Measurements from ENCODE around the gene FBH1. TPM values are rescaled to one million over a fixed set of nuclear protein-coding genes. Genes with fewer than 3 reads are reported as not detected.
"Not testable (repeated sequence)": the region's sequence is repeated elsewhere in the genome, so short reads cannot be mapped to it uniquely, and the experiment has no call there.

Gene FBH1
- total RNA-seq, 4 donors from 2014 or later: 62.6 to 96.9 (median 68.2) TPM

DNA sequence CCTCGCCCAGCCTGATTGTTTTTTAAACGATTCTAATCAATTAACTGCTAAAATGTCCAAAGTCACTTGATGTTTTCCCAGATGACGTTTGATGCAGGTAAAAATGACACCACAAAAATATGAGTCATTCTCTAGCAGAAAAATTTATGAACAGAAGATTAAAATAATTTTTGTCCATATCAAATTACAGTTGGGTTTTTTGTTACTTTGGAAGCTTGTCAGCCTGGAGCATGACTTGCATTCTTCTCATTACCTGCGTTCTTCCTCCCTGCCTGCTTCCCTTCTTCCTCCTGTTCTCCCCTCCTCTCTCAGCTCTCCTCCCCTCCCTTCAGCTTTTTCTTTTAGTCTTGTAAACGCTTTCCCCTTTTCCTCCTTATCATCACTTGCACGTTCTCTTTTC lies 68.6 kb downstream of the FBH1 start:
- TF ChIP-seq POLR2A (IDR thresholded peaks at IDR 0.05): no peak
- TF ChIP-seq, protein P1, sequence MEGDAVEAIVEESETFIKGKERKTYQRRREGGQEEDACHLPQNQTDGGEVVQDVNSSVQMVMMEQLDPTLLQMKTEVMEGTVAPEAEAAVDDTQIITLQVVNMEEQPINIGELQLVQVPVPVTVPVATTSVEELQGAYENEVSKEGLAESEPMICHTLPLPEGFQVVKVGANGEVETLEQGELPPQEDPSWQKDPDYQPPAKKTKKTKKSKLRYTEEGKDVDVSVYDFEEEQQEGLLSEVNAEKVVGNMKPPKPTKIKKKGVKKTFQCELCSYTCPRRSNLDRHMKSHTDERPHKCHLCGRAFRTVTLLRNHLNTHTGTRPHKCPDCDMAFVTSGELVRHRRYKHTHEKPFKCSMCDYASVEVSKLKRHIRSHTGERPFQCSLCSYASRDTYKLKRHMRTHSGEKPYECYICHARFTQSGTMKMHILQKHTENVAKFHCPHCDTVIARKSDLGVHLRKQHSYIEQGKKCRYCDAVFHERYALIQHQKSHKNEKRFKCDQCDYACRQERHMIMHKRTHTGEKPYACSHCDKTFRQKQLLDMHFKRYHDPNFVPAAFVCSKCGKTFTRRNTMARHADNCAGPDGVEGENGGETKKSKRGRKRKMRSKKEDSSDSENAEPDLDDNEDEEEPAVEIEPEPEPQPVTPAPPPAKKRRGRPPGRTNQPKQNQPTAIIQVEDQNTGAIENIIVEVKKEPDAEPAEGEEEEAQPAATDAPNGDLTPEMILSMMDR (IDR thresholded peaks at IDR 0.05 in 4 of 5, conservative IDR thresholded peaks at IDR 0.05 in 1 of 5): no peak
- ATAC-seq (no peak), DNase-seq (peak in 1 of 2 donors; percentile 1)
- in situ Hi-C loops (cut with MboI; ENCODE audit: low sequenced_read_pairs in 4 of 4) (no loop called here), intact Hi-C loops (cut with DNase I; ENCODE audit: low total_unique reads) (no loop called here)
- peaks cover 0 to 48% of the 10 kb centered on the region in 2 donors for H3K36me3 ChIP-seq
- H3K4me3 ChIP-seq: no peak overlapping the region
- no peaks in the 10 kb centered on the region for H3K27me3 ChIP-seq
- H3K9me3 ChIP-seq: no peaks in the 10 kb centered on the region
- peaks cover 0 to 4% of the 10 kb centered on the region in 2 donors for H3K4me1 ChIP-seq
- no peak overlapping the region for H3K27ac ChIP-seq

DNA sequence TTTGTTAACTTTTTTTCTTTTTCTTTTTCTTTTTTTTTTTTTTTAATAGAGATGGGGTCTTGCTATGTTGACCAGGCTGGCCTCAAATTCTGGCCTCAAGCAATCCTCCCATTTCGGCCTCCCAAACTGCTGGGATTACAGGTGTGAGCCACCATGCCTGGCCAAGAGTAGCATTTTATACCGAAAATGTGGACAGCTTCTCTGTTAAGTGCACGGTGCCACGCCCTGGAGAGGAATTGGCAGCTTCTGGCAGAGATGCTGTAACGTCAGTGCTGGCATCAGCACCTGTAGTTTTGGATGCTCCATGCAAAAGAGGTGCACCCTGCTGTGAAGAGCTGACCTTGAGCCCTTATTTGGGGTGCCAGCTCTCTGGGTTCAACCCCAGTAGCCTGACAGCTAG lies 69.1 kb downstream of the FBH1 start:
- H3K4me1 ChIP-seq: peaks cover 0 to 4% of the 10 kb centered on the region in 2 donors
- in situ Hi-C loops (cut with MboI; ENCODE audit: low sequenced_read_pairs in 4 of 4) (no loop called here), intact Hi-C loops (cut with DNase I; ENCODE audit: low total_unique reads) (no loop called here)
- H3K36me3 ChIP-seq: peaks cover 0 to 48% of the 10 kb centered on the region in 2 donors
- ATAC-seq (no peak), DNase-seq (peak in 1 of 2 donors; percentile 8)
- H3K27me3 ChIP-seq: no peaks in the 10 kb centered on the region
- TF ChIP-seq POLR2A (IDR thresholded peaks at IDR 0.05): no peak
- TF ChIP-seq, protein P1 (IDR thresholded peaks at IDR 0.05 in 4 of 5, conservative IDR thresholded peaks at IDR 0.05 in 1 of 5): no peak
- no peaks in the 10 kb centered on the region for H3K9me3 ChIP-seq
- no peak overlapping the region for H3K4me3 ChIP-seq
- no peak overlapping the region for H3K27ac ChIP-seq

DNA sequence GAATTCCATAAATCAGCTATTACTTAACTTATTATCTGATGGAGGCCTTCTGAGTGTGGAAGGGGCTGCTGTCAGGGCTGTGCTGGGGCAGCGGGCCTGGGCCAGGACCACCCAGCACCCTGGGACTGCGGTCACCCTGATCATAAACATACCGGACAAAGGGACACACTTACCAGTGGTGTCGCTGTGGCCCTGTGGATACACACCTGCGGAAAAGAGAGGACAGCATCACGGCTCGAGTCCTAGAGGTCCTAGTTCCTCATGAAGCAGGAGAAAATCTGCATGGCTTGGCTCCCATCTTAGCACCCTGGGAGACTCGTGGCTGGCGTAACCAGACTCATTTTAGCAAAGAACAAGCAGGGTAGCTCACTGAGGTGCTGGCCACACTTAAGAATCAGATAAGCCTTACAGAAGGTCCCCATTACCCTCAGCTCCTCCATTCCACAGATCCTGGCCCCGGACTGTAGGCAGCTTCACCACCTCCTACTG lies 69.6 kb downstream of the FBH1 start:
- intact Hi-C loops (cut with DNase I; ENCODE audit: low total_unique reads) (no loop called here), in situ Hi-C loops (cut with MboI; ENCODE audit: low sequenced_read_pairs in 4 of 4) (no loop called here)
- Histone ChIP-seq H3K27ac (no peak overlapping the region), H3K4me1 (peaks cover 0 to 4% of the 10 kb centered on the region in 2 donors), H3K9me3 (no peaks in the 10 kb centered on the region), H3K4me3 (no peak overlapping the region), H3K27me3 (no peaks in the 10 kb centered on the region), H3K36me3 (peaks cover 0 to 48% of the 10 kb centered on the region in 2 donors)
- no peak for TF ChIP-seq POLR2A (IDR thresholded peaks at IDR 0.05)
- TF ChIP-seq, protein P1 (IDR thresholded peaks at IDR 0.05 in 4 of 5, conservative IDR thresholded peaks at IDR 0.05 in 1 of 5): no peak
- ATAC-seq: no peak
- DNase-seq: peak in 1 of 2 donors; percentile 8

DNA sequence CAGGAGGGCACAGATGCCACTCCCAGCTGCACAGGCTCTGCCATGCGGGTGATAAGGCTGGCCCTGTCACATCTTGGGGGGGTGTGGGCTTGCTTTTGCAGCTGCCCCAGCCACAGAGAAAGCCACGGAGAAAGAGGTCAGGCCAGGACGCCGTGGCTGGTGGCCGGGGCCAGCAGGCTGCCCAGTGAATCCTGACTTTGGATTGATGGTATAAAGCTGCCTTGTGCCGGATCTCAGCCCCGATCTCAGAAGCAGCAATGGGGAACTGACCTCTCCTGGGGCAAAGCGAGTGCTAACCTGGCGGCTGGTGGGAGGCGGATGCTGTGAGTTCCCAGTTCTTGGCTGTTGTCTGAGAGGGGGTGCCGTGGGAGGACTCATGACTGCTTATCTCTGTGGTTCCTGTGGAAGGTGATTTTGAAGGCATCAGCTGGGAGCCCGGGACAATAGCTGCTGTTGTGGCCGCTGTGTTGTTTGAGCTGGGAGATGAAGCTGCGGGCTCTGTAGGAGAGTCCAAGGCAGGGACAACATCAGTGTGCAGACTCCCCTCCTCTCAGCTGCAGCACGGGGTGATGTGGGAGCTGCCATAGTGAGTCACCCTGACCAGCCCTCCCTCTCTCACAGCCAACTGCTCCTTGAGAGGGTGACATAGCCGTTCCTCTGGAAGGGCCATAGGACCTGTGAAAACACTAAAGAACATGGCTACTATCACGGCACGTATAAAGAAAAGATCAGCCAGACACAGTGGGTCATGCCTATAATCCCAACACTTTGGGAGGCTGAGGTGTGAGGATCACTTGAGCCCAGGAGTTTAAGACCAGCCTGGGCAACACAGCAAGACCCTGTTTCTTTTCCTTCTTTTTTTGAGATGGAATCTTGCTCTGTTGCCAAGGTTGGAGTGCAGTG lies 70.3 kb downstream of the FBH1 start:
- in situ Hi-C loops (cut with MboI; ENCODE audit: low sequenced_read_pairs in 4 of 4) (no loop called here), intact Hi-C loops (cut with DNase I; ENCODE audit: low total_unique reads) (no loop called here)
- ATAC-seq: no peak

DNA sequence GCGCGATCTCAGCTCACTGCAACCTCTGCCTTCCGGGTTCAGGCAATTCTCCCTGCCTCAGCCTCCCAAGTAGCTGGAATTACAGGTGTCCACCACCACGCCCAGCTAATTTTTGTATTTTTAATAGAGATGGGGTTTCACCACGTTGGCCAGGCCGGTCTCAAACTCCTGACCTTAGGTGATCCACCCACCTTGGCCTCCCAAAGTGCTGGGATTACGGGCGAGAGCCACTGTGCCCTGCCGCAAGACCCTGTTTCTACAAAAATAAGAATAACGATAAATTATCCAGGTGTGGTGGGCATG lies 70.9 kb downstream of the FBH1 start:
- in situ Hi-C loops (cut with MboI; ENCODE audit: low sequenced_read_pairs in 4 of 4); intact Hi-C loops (cut with DNase I; ENCODE audit: low total_unique reads); ATAC-seq; H3K27ac ChIP-seq; DNase-seq; H3K27me3 ChIP-seq; H3K4me3 ChIP-seq; H3K4me1 ChIP-seq; H3K9me3 ChIP-seq: not testable (repeated sequence)
- peaks cover 0 to 46% of the 10 kb centered on the region in 2 donors for H3K36me3 ChIP-seq

More for the DNA sequence above, 70.3 kb downstream of the FBH1 start:
- TF ChIP-seq, protein P1 (IDR thresholded peaks at IDR 0.05 in 4 of 5, conservative IDR thresholded peaks at IDR 0.05 in 1 of 5): no peak
- TF ChIP-seq POLR2A (IDR thresholded peaks at IDR 0.05): no peak
- DNase-seq: peak in 1 of 2 donors; percentile 4
- Histone ChIP-seq H3K9me3 (no peaks in the 10 kb centered on the region), H3K27ac (no peak overlapping the region), H3K27me3 (no peaks in the 10 kb centered on the region), H3K4me1 (peaks cover 0 to 4% of the 10 kb centered on the region in 2 donors), H3K4me3 (no peak overlapping the region), H3K36me3 (peaks cover 0 to 46% of the 10 kb centered on the region in 2 donors)

Measured in gastrocnemius medialis (tissue), 4 donors.